GM12865 (cell line): Measurements from ENCODE around the gene KLF15.

Experiments
- DNase-seq: peaks from one replicate; pipeline ENCODE4 v3.0.0; 2010; ENCODE audit warnings: low read depth
- H3K4me3 ChIP-seq: 2 replicates; pipeline ENCODE4 v1.5.1; 2011; ENCODE audit warnings: mild to moderate bottlenecking, low read depth, low read length, control low read depth
- CTCF ChIP-seq: IDR thresholded peaks from 2 replicates; pipeline ENCODE4 v1.5.1; 2011; ENCODE audit warnings: low read length, control low read depth, low read depth, inconsistent platforms; ENCODE audit not compliant: insufficient read depth; ENCODE audit errors: missing control alignments

KLF15 gene

GRCh38 chr3:126300001-126300760 is 57.0 kb downstream of the KLF15 start:
- no peak for DNase-seq
- TF ChIP-seq CTCF: no peak
- no peak overlapping the region for H3K4me3 ChIP-seq

GRCh38 chr3:126295407-126295939 is 61.7 kb downstream of the KLF15 start:
- TF ChIP-seq CTCF: no peak
- no peak overlapping the region for H3K4me3 ChIP-seq
- DNase-seq: no peak

GRCh38 chr3:126294211-126294808 is 62.9 kb downstream of the KLF15 start:
- no peak for TF ChIP-seq CTCF
- DNase-seq: no peak
- H3K4me3 ChIP-seq: no peak overlapping the region

- DNase-seq: no peak
- H3K4me3 ChIP-seq: no peak overlapping the region
- no peak for TF ChIP-seq CTCF
Measured at GRCh38 chr3:126293370-126294082, 63.7 kb downstream of the KLF15 start.
